Transverse colon (tissue), 4 donors: ENCODE results near the gene SMYD3. TPM values are rescaled to one million over a fixed set of nuclear protein-coding genes. Genes with fewer than 3 reads are reported as not detected.

ENCODE experiments used
- DNase-seq: peaks from one replicate; pipeline ENCODE4 v3.0.0-alpha.2; 2019
- H3K27ac ChIP-seq, 4 donors: fragments of 200-600 bp; sonication (generic); 2 replicates each; pipeline ENCODE4 v1.5.1; 2016 to 2018; ENCODE audit warnings: inconsistent platforms in 4 of 4
- H3K27me3 ChIP-seq: fragments of 200-600 bp; sonication (generic); 2 replicates; pipeline ENCODE4 v1.5.1; 2017; ENCODE audit warnings: inconsistent platforms
- H3K36me3 ChIP-seq, 4 donors: fragments of 200-600 bp; sonication (generic); 2 replicates each; pipeline ENCODE4 v1.5.1; 2017 to 2019; ENCODE audit warnings: inconsistent platforms in 4 of 4
- H3K4me1 ChIP-seq, 4 donors: fragments of 200-600 bp; sonication (generic); 2 replicates each; pipeline ENCODE4 v1.5.1; 2017 to 2020; ENCODE audit warnings: inconsistent platforms in 4 of 4
- H3K4me3 ChIP-seq, 4 donors: fragments of 200-600 bp; sonication (generic); 1 replicate in 1 of 4; 2 replicates in 3 of 4; pipeline versions ENCODE4 v1.5.1 to v1.6.1; 2017 to 2019; ENCODE audit warnings: inconsistent platforms in 4 of 4
- H3K9me3 ChIP-seq, 2 donors: fragments of 200-600 bp; sonication (generic); 2 replicates each; pipeline ENCODE4 v1.5.1; 2017 to 2019; ENCODE audit warnings: inconsistent platforms in 2 of 2
- CTCF ChIP-seq, 5 experiments: fragments of 200-600 bp in 3 of 5; fragments of 450-650 bp in 2 of 5; sonication (generic) in 3 of 5; IDR thresholded peaks; 1 replicate in 2 of 5; 2 replicates in 3 of 5; pipeline ENCODE4 v1.5.1; 2016 to 2017; ENCODE audit warnings: antibody characterized with exemption in 5 of 5, inconsistent platforms in 3 of 5, mild to moderate bottlenecking in 2 of 5, moderate library complexity in 1 of 5
- EP300 ChIP-seq: sonication (generic); formaldehyde crosslinking; IDR thresholded peaks from one replicate; pipeline ENCODE4 v1.6.1; 2017; ENCODE audit warnings: antibody characterized with exemption, low read depth
- POLR2A ChIP-seq: fragments of 450-650 bp; IDR thresholded peaks from one replicate; pipeline ENCODE4 v1.6.1; 2016; ENCODE audit warnings: antibody characterized with exemption, mild to moderate bottlenecking, moderate library complexity
- POLR2AphosphoS5 ChIP-seq, 3 donors: sonication (generic); formaldehyde crosslinking; IDR thresholded peaks; one replicate each; pipeline ENCODE4 v1.6.1; 2016; ENCODE audit warnings: antibody characterized with exemption in 3 of 3
- WGBS, 2 donors: methylation state at CpG; one replicate each; pipeline ENCODE4 v1.1.5; 2018; ENCODE audit warnings: low coverage in 1 of 2; 5-methylcytosine and 5-hydroxymethylcytosine counted together
- in situ Hi-C, 4 donors: fragments of 200-750 bp; cut with MboI; loops; one replicate each; pipeline versions ENCODE4 v1.15.0 to v1.15.1; 2017; ENCODE audit warnings: low sequenced_read_pairs in 3 of 4, low pct_ligation_motif_present in 1 of 4, low pct_unique_long_range_greater_than_20kb in 1 of 4
- intact Hi-C: fragments of 100-400 bp; cut with DNase I; formaldehyde crosslinking; loops from one replicate; pipeline ENCODE4 v1.15.1; 2023; ENCODE audit warnings: low total_unique reads
- total RNA-seq, 4 donors: library from RNA; depleted of rRNA; stranded (reverse); fragments of >200 nt; gene quantifications; one replicate each; pipeline ENCODE4 v1.1.0, GENCODE V29; 2016

The SMYD3 gene
- total RNA-seq, 4 donors from 2014 or later, result 10.5 to 31.3 (median 25.8) TPM

DNA sequence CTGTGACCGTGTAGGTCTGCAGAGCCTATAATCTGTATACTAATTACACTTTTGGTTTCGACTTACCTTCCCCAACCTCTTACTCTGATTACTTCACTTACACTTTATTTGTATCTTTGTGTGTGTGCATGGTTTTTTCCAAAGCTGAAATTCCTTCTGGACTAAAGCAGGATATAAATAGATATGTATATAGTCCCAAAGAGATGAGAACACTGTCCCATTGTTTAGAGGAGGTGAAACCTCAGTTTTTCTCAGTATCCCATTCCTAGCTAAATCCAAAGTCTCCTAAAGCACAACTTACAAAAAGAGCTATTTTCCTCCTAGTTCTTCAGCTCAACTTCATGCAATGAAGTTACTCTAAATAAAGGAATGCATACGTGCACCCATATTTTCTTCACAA, 442.2 kb downstream of the SMYD3 start:
- WGBS, 2 donors, result 90 to 93% methylated on average over 2 to 3 of the region's 3 CpGs
- Histone ChIP-seq H3K36me3 (no peaks in the 10 kb centered on the region), H3K9me3 (no peaks in the 10 kb centered on the region), H3K27me3 (no peaks in the 10 kb centered on the region), H3K4me3 (no peak overlapping the region), H3K27ac (no peak overlapping the region), H3K4me1 (no peaks in the 10 kb centered on the region)
- in situ Hi-C loops (no loop called here), intact Hi-C loops (no loop called here)
- no peak for DNase-seq
- no peak for TF ChIP-seq POLR2A
- no peak for TF ChIP-seq POLR2AphosphoS5 (IDR thresholded peaks at IDR 0.05)
- TF ChIP-seq CTCF (IDR thresholded peaks at IDR 0.05), result no peak
- TF ChIP-seq EP300, result no peak

DNA sequence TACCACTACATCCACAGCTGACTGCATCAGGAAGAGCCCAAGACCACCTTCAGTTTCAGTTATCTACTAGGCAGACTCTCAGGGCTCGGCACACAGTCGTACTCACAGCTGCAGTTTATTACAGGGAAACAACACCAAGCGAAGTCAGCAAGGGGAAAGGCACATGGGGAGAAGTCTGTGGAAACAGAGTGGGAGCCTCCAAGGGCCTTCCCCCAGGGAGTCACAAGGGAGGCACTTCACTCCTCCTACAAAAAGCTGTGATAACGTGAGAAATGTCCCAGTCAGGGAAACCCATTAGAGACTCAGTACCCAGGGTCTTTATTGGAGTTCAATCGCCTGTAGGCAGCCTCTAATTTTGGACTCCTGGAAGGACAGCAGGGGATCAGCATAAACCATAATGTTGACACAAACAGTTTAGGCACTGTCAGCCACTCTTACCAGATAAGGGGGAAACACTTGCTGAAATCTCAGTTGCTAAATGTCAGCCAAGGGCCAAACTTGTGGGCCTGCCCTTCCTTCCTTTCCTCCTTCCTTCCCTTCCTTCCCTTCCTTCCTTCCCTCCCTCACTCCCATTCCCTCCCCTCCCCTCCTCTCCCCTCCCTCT, 444.0 kb downstream of the SMYD3 start:
- no peaks in the 10 kb centered on the region for H3K9me3 ChIP-seq
- no peaks in the 10 kb centered on the region for H3K27me3 ChIP-seq
- 80 to 93% methylated on average over 4 to 5 of the region's 5 CpGs for WGBS, 2 donors
- H3K36me3 ChIP-seq, result no peaks in the 10 kb centered on the region
- intact Hi-C loops, result no loop called here
- no peak overlapping the region for H3K27ac ChIP-seq
- in situ Hi-C loops, result no loop called here
- no peaks in the 10 kb centered on the region for H3K4me1 ChIP-seq
- no peak for TF ChIP-seq POLR2AphosphoS5 (IDR thresholded peaks at IDR 0.05)
- no peak for TF ChIP-seq EP300
- no peak for TF ChIP-seq CTCF (IDR thresholded peaks at IDR 0.05)
- no peak for DNase-seq
- no peak overlapping the region for H3K4me3 ChIP-seq

- no peaks in the 10 kb centered on the region for H3K4me1 ChIP-seq
- no peak for DNase-seq
- no peaks in the 10 kb centered on the region for H3K36me3 ChIP-seq
- no peak overlapping the region for H3K4me3 ChIP-seq
- TF ChIP-seq EP300, result no peak
- no peak for TF ChIP-seq CTCF (IDR thresholded peaks at IDR 0.05)
- no peak for TF ChIP-seq POLR2A
- no peak for TF ChIP-seq POLR2AphosphoS5 (IDR thresholded peaks at IDR 0.05)
- intact Hi-C loops (no loop called here), in situ Hi-C loops (no loop called here)
- 35 to 47% methylated on average over 3 of the region's 3 CpGs for WGBS, 2 donors
- H3K27ac ChIP-seq, result no peak overlapping the region
- no peaks in the 10 kb centered on the region for H3K27me3 ChIP-seq
- peaks cover 0 to 5% of the 10 kb centered on the region in 2 donors for H3K9me3 ChIP-seq
Measured at GRCh38 chr1:246058466-246058865, 448.6 kb downstream of the SMYD3 start.

GRCh38 chr1:246052603-246053002, 454.5 kb downstream of the SMYD3 start:
- in situ Hi-C loops (no loop called here), intact Hi-C loops (no loop called here)
- H3K27me3 ChIP-seq, result no peaks in the 10 kb centered on the region
- H3K4me1 ChIP-seq, result peaks cover 0 to 2% (median 0%) of the 10 kb centered on the region in 4 donors
- no peak for DNase-seq
- no peak overlapping the region for H3K4me3 ChIP-seq
- 50 to 60% methylated on average over 1 to 2 of the region's 2 CpGs for WGBS, 2 donors
- no peak overlapping the region for H3K27ac ChIP-seq
- H3K36me3 ChIP-seq, result no peaks in the 10 kb centered on the region
- H3K9me3 ChIP-seq, result peaks cover 0 to 5% of the 10 kb centered on the region in 2 donors
- TF ChIP-seq EP300, result no peak
- TF ChIP-seq POLR2A, result no peak
- TF ChIP-seq POLR2AphosphoS5 (IDR thresholded peaks at IDR 0.05), result no peak
- TF ChIP-seq CTCF (IDR thresholded peaks at IDR 0.05), result no peak
